ENCODE results near the gene C1S.
"Not testable (repeated sequence)": the region's sequence is repeated elsewhere in the genome, so short reads cannot be mapped to it uniquely, and the experiment has no call there.

DNA sequence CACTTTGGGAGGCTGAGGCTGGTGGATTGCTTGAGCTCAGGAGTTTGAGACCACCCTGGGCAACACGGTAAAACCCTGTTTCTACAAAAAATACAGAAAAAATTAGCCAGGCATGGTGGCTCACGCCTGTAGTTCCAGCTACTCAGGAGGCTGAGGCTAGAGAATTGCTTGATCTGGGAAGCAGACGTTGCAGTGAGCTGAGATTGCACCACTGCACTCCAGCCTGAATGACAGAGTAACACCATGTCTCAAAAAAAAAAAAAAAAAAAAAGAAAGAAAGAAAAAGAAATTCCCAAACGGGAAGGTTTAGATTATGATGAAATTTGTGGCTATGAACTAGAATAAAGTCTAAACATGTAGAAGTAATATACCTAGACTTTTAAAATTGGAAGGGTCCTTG, 49.1 kb upstream of the C1S start:
- not testable (repeated sequence) for TF ChIP-seq CTCF (IDR thresholded peaks at IDR 0.05; ENCODE audit: poor library complexity); EZH2 (IDR thresholded peaks at IDR 0.05; ENCODE audit: borderline replicate concordance); EZH2phosphoT487 (IDR thresholded peaks at IDR 0.05; ENCODE audit: low read depth, severe bottlenecking, unreplicated experiment)
